NCI-H1436 (cell line): ENCODE data around the gene AMZ2.
A peak's percentile ranks its signal among the peaks of the same experiment; 100 is the strongest.
"Not testable (repeated sequence)": the region's sequence is repeated elsewhere in the genome, so short reads cannot be mapped to it uniquely, and the experiment has no call there.

ENCODE experiments used
- DNase-seq: peaks from one replicate; lab custom pipeline; 2025; lab: John Stamatoyannopoulos, UW

The AMZ2 gene

GRCh38 chr17:68220786-68221185 lies 27.1 kb upstream of the AMZ2 start:
- not testable (repeated sequence) for DNase-seq

- no peak for DNase-seq
Measured at GRCh38 chr17:68221786-68222185, 26.1 kb upstream of the AMZ2 start.

GRCh38 chr17:68222606-68223005 lies 25.2 kb upstream of the AMZ2 start:
- no peak for DNase-seq

GRCh38 chr17:68225055-68225454 lies 22.8 kb upstream of the AMZ2 start:
- not testable (repeated sequence) for DNase-seq

- DNase-seq = not testable (repeated sequence)
Measured at GRCh38 chr17:68228039-68228680, 19.7 kb upstream of the AMZ2 start.

- DNase-seq = no peak
Measured at GRCh38 chr17:68228817-68229570, 18.8 kb upstream of the AMZ2 start.

GRCh38 chr17:68229619-68230018 lies 18.2 kb upstream of the AMZ2 start:
- DNase-seq = no peak

GRCh38 chr17:68231131-68231530 lies 16.7 kb upstream of the AMZ2 start:
- DNase-seq = not testable (repeated sequence)

- no peak for DNase-seq
Measured at GRCh38 chr17:68231541-68231940, 16.3 kb upstream of the AMZ2 start.

- DNase-seq = not testable (repeated sequence)
Measured at GRCh38 chr17:68232741-68233140, 15.1 kb upstream of the AMZ2 start.

GRCh38 chr17:68234726-68235335 lies 13.0 kb upstream of the AMZ2 start:
- not testable (repeated sequence) for DNase-seq

GRCh38 chr17:68235336-68235791 lies 12.5 kb upstream of the AMZ2 start:
- not testable (repeated sequence) for DNase-seq

GRCh38 chr17:68237369-68238163 lies 10.3 kb upstream of the AMZ2 start:
- DNase-seq = not testable (repeated sequence)

GRCh38 chr17:68238164-68238870 lies 9.5 kb upstream of the AMZ2 start:
- DNase-seq = no peak

GRCh38 chr17:68238871-68239253 lies 9.0 kb upstream of the AMZ2 start:
- DNase-seq = no peak

GRCh38 chr17:68239632-68240366 lies 8.0 kb upstream of the AMZ2 start:
- no peak for DNase-seq

- no peak for DNase-seq
Measured at GRCh38 chr17:68246271-68247028, 1.4 kb upstream of the AMZ2 start.

- peak; percentile 66 for DNase-seq
Measured at GRCh38 chr17:68248199-68248825, 469 bp downstream of the AMZ2 start.

GRCh38 chr17:68248891-68249290 lies 1.0 kb downstream of the AMZ2 start:
- no peak for DNase-seq

- DNase-seq = no peak
Measured at GRCh38 chr17:68249354-68249765, 1.5 kb downstream of the AMZ2 start.
